Lung (tissue), 12 donors: ENCODE results near the gene PHKB. TPM values are rescaled to one million over a fixed set of nuclear protein-coding genes. Genes with fewer than 3 reads are reported as not detected.

ENCODE experiments used
- ATAC-seq: fragments of 200-7000 bp; cut with Tn5 transposase; one replicate; pipeline ENCODE4 v1.9.1; 2020; ENCODE audit warnings: moderate number of reproducible peaks; ENCODE audit not compliant: insufficient read depth, low FRiP score
- DNase-seq, 3 donors: peaks; one replicate each; pipeline ENCODE4 v3.0.0-alpha.2; 2013 to 2017
- H3K27ac ChIP-seq, 2 donors: one replicate each; pipeline ENCODE4 v1.5.1; 2013; ENCODE audit warnings: mild to moderate bottlenecking in 2 of 2, moderate library complexity in 2 of 2, control low read depth in 1 of 2, inconsistent platforms in 1 of 2, low read depth in 1 of 2, low read length in 1 of 2
- H3K27me3 ChIP-seq, 3 donors: one replicate each; pipeline ENCODE4 v1.5.1; 2013; ENCODE audit warnings: low read length in 2 of 3; ENCODE audit not compliant: control insufficient read depth in 3 of 3, insufficient read depth in 3 of 3
- H3K36me3 ChIP-seq, 4 donors: one replicate each; pipeline ENCODE4 v1.5.1; 2013; ENCODE audit warnings: low read length in 4 of 4, mild to moderate bottlenecking in 1 of 4, moderate library complexity in 1 of 4; ENCODE audit not compliant: control insufficient read depth in 4 of 4, insufficient read depth in 4 of 4
- H3K4me1 ChIP-seq, 5 donors: one replicate each; pipeline ENCODE4 v1.5.1; 2013; ENCODE audit warnings: low read length in 5 of 5, mild to moderate bottlenecking in 2 of 5, moderate library complexity in 1 of 5; ENCODE audit not compliant: control insufficient read depth in 5 of 5, insufficient read depth in 5 of 5
- H3K4me3 ChIP-seq: one replicate; pipeline ENCODE4 v1.5.1; 2013; ENCODE audit warnings: mild to moderate bottlenecking, control low read depth, moderate library complexity
- H3K9ac ChIP-seq, 2 donors: one replicate each; pipeline ENCODE4 v1.5.1; 2013; ENCODE audit warnings: low read length in 2 of 2, control low read depth in 1 of 2; ENCODE audit not compliant: insufficient read depth in 1 of 2
- H3K9me3 ChIP-seq, 4 donors: one replicate each; pipeline ENCODE4 v1.5.1; 2013; ENCODE audit warnings: low read length in 3 of 4, mild to moderate bottlenecking in 1 of 4, moderate library complexity in 1 of 4; ENCODE audit not compliant: control insufficient read depth in 4 of 4, insufficient read depth in 3 of 4
- CTCF ChIP-seq: IDR thresholded peaks from 2 replicates; pipeline ENCODE4 v1.5.1; 2012; ENCODE audit warnings: mild to moderate bottlenecking; ENCODE audit errors: control extremely low read depth, extremely low read depth
- WGBS, 2 donors: extraction: QIAGEN DNeasy Blood & Tissue Kit; methylation state at CpG; one replicate each; pipeline ENCODE4 v1.1.7; 2013; 5-methylcytosine and 5-hydroxymethylcytosine counted together
- polyA plus RNA-seq, 2 donors: library from polyadenylated mRNA; stranded (reverse); fragments of 200-250 nt; gene quantifications; one replicate each; pipeline ENCODE4 v1.2.1, GENCODE V29; 2013
- total RNA-seq, 2 donors: library from RNA; depleted of rRNA in 1 of 2; stranded (reverse); fragments of >200 nt in 1 of 2; gene quantifications; one replicate each; pipeline ENCODE4 v1.2.1, GENCODE V29; 2014 to 2021
- donor health status: control.
- donor health status: control.
- donor health status: Bipolar disorder and iron deficiency.
- donor health status: healthy.
- donor health status: DM: yes; HTN: yes; CAD: no.

Gene PHKB
- total and polyA plus RNA-seq, 4 donors = 21.2 to 134 (median 49.6) TPM

GRCh38 chr16:47577029-47577428, 115.9 kb downstream of the PHKB start:
- no peaks in the 10 kb centered on the region for H3K27me3 ChIP-seq
- ATAC-seq (no peak), DNase-seq (no peak)
- no peak overlapping the region for H3K4me3 ChIP-seq
- H3K9ac ChIP-seq = no peak overlapping the region
- H3K36me3 ChIP-seq = peaks cover 0 to 2% (median 1%) of the 10 kb centered on the region in 4 donors
- TF ChIP-seq CTCF = no peak
- H3K27ac ChIP-seq = no peak overlapping the region
- peaks cover 0 to 5% (median 0%) of the 10 kb centered on the region in 5 donors for H3K4me1 ChIP-seq
- no peaks in the 10 kb centered on the region for H3K9me3 ChIP-seq

GRCh38 chr16:47578033-47578432, 116.9 kb downstream of the PHKB start:
- ATAC-seq = no peak
- H3K4me3 ChIP-seq = no peak overlapping the region
- H3K9me3 ChIP-seq = no peaks in the 10 kb centered on the region
- no peak overlapping the region for H3K9ac ChIP-seq
- H3K36me3 ChIP-seq = peaks cover 0 to 2% (median 0%) of the 10 kb centered on the region in 4 donors
- no peaks in the 10 kb centered on the region for H3K27me3 ChIP-seq
- H3K27ac ChIP-seq = no peak overlapping the region
- no peak for DNase-seq
- 85 to 96% methylated on average over 3 of the region's 3 CpGs for WGBS, 2 donors
- H3K4me1 ChIP-seq = peaks cover 0 to 5% (median 0%) of the 10 kb centered on the region in 5 donors
- TF ChIP-seq CTCF = no peak

- Histone ChIP-seq H3K4me3 (no peak overlapping the region), H3K27ac (no peak overlapping the region), H3K27me3 (no peaks in the 10 kb centered on the region), H3K36me3 (peaks cover 0 to 2% (median 0%) of the 10 kb centered on the region in 4 donors), H3K9me3 (no peaks in the 10 kb centered on the region), H3K9ac (no peak overlapping the region), H3K4me1 (peaks cover 0 to 5% (median 0%) of the 10 kb centered on the region in 5 donors)
- WGBS, 2 donors = 97 to 100% methylated on average over 1 of the region's 1 CpG
- TF ChIP-seq CTCF = no peak
- DNase-seq (no peak), ATAC-seq (no peak)
Measured at GRCh38 chr16:47578573-47578972, 117.4 kb downstream of the PHKB start.

GRCh38 chr16:47581114-47581513, 120.0 kb downstream of the PHKB start:
- no peak overlapping the region for H3K4me3 ChIP-seq
- DNase-seq = no peak
- no peaks in the 10 kb centered on the region for H3K27me3 ChIP-seq
- no peaks in the 10 kb centered on the region for H3K4me1 ChIP-seq
- H3K36me3 ChIP-seq = peaks cover 0 to 4% (median 1%) of the 10 kb centered on the region in 4 donors
- H3K9me3 ChIP-seq = no peaks in the 10 kb centered on the region
- no peak overlapping the region for H3K9ac ChIP-seq
- no peak for ATAC-seq
- WGBS, 2 donors = 91 to 93% methylated on average over 2 of the region's 2 CpGs
- TF ChIP-seq CTCF = no peak
- H3K27ac ChIP-seq = no peak overlapping the region
